ENCODE measurements around the gene SFTPD.

The SFTPD gene

GRCh38 chr10:79933961-79934360, 14.9 kb downstream of the SFTPD start:
- no peak overlapping the region for H3K27ac ChIP-seq (ENCODE audit: low read depth, low read length)
- no peaks in the 10 kb centered on the region for H3K36me3 ChIP-seq (ENCODE audit: control insufficient read depth, low read length)
- H4K20me1 ChIP-seq (ENCODE audit: control insufficient read depth, insufficient read depth, low read depth, low read length), result no peaks in the 10 kb centered on the region
- H3K9me2 ChIP-seq (replicated peaks; ENCODE audit: control insufficient read depth, low read length), result no peaks in the 10 kb centered on the region
- H3K79me2 ChIP-seq (ENCODE audit: control insufficient read depth, low read length), result no peaks in the 10 kb centered on the region
- no peak for TF ChIP-seq EZH2phosphoT487 (IDR thresholded peaks at IDR 0.05; ENCODE audit: borderline replicate concordance, low read length)
- no peak for TF ChIP-seq CTCF (IDR thresholded peaks at IDR 0.05; ENCODE audit: low read depth, low read length, poor library complexity, severe bottlenecking)
- peaks cover 13% of the 10 kb centered on the region for H3K4me1 ChIP-seq (ENCODE audit: control insufficient read depth, low read length)
- H3K9me3 ChIP-seq (ENCODE audit: control insufficient read depth, insufficient read depth, low read length), result no peaks in the 10 kb centered on the region
- no peak overlapping the region for H3K4me2 ChIP-seq (ENCODE audit: low read length)
- no peaks in the 10 kb centered on the region for H3F3A ChIP-seq (ENCODE audit: control insufficient read depth, insufficient read depth)
- H3K27me3 ChIP-seq (ENCODE audit: control insufficient read depth, low read length), result peaks cover 12% of the 10 kb centered on the region
- H3K4me3 ChIP-seq (ENCODE audit: low read length), result no peak overlapping the region

- Histone ChIP-seq H3K4me3 (ENCODE audit: low read length) (no peak overlapping the region), H4K20me1 (ENCODE audit: control insufficient read depth, insufficient read depth, low read depth, low read length) (no peaks in the 10 kb centered on the region), H3K4me2 (ENCODE audit: low read length) (no peak overlapping the region), H3K9me2 (replicated peaks; ENCODE audit: control insufficient read depth, low read length) (no peaks in the 10 kb centered on the region), H3K9me3 (ENCODE audit: control insufficient read depth, insufficient read depth, low read length) (no peaks in the 10 kb centered on the region), H3K27me3 (ENCODE audit: control insufficient read depth, low read length) (peaks cover 9% of the 10 kb centered on the region), H3F3A (ENCODE audit: control insufficient read depth, insufficient read depth) (no peaks in the 10 kb centered on the region), H3K4me1 (ENCODE audit: control insufficient read depth, low read length) (peaks cover 3% of the 10 kb centered on the region), H3K27ac (ENCODE audit: low read depth, low read length) (no peak overlapping the region), H3K36me3 (ENCODE audit: control insufficient read depth, low read length) (no peaks in the 10 kb centered on the region), H3K79me2 (ENCODE audit: control insufficient read depth, low read length) (no peaks in the 10 kb centered on the region)
- TF ChIP-seq CTCF (IDR thresholded peaks at IDR 0.05; ENCODE audit: low read depth, low read length, poor library complexity, severe bottlenecking), result no peak
- TF ChIP-seq EZH2phosphoT487 (IDR thresholded peaks at IDR 0.05; ENCODE audit: borderline replicate concordance, low read length), result no peak
Observed at GRCh38 chr10:79932841-79933379, 16.0 kb downstream of the SFTPD start.

GRCh38 chr10:79932307-79932706, 16.6 kb downstream of the SFTPD start:
- Histone ChIP-seq H3K79me2 (ENCODE audit: control insufficient read depth, low read length) (no peaks in the 10 kb centered on the region), H3K9me2 (replicated peaks; ENCODE audit: control insufficient read depth, low read length) (no peaks in the 10 kb centered on the region), H3K27ac (ENCODE audit: low read depth, low read length) (no peak overlapping the region), H3K36me3 (ENCODE audit: control insufficient read depth, low read length) (no peaks in the 10 kb centered on the region), H3K27me3 (ENCODE audit: control insufficient read depth, low read length) (peaks cover 6% of the 10 kb centered on the region), H3K4me1 (ENCODE audit: control insufficient read depth, low read length) (no peaks in the 10 kb centered on the region), H3F3A (ENCODE audit: control insufficient read depth, insufficient read depth) (no peaks in the 10 kb centered on the region), H4K20me1 (ENCODE audit: control insufficient read depth, insufficient read depth, low read depth, low read length) (no peaks in the 10 kb centered on the region), H3K4me2 (ENCODE audit: low read length) (no peak overlapping the region), H3K9me3 (ENCODE audit: control insufficient read depth, insufficient read depth, low read length) (no peaks in the 10 kb centered on the region), H3K4me3 (ENCODE audit: low read length) (no peak overlapping the region)
- TF ChIP-seq CTCF (IDR thresholded peaks at IDR 0.05; ENCODE audit: low read depth, low read length, poor library complexity, severe bottlenecking), result no peak
